Body of pancreas (tissue), 4 donors: ENCODE results near the gene EPB42.

Source experiments
- POLR2A ChIP-seq, 3 donors: fragments of 450-650 bp; IDR thresholded peaks; one replicate each; pipeline ENCODE4 v1.6.1; 2016; ENCODE audit warnings: antibody characterized with exemption in 3 of 3, mild to moderate bottlenecking in 2 of 3
- TF ChIP-seq, protein P1 (sequence below), 7 experiments: fragments of 450-650 bp in 4 of 7; fragments of 200-600 bp in 3 of 7; sonication (generic) in 3 of 7; IDR thresholded peaks; one replicate each; pipeline ENCODE4 v1.5.1; 2016 to 2019; ENCODE audit warnings: antibody characterized with exemption in 7 of 7

DNA sequence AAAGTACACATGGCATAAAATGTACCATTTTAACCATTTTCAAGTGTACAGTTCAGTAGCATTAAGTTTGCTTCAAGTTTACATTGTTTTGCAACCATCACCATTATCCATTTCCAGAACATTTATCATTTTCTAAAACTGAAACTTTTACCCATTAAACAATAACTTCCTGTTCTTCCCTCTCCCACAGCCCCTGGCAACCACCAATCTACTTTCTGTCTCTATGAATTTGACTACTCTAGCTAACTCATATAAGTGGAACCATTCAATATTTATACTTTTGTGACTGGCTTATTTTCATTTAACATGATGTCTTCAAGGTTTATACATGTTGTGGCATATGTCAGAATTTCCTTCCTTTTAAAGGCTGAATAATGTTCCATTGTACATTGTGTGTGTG is 67.5 kb downstream of the EPB42 start:
- TF ChIP-seq POLR2A (IDR thresholded peaks at IDR 0.05), result no peak
- TF ChIP-seq, protein P1, sequence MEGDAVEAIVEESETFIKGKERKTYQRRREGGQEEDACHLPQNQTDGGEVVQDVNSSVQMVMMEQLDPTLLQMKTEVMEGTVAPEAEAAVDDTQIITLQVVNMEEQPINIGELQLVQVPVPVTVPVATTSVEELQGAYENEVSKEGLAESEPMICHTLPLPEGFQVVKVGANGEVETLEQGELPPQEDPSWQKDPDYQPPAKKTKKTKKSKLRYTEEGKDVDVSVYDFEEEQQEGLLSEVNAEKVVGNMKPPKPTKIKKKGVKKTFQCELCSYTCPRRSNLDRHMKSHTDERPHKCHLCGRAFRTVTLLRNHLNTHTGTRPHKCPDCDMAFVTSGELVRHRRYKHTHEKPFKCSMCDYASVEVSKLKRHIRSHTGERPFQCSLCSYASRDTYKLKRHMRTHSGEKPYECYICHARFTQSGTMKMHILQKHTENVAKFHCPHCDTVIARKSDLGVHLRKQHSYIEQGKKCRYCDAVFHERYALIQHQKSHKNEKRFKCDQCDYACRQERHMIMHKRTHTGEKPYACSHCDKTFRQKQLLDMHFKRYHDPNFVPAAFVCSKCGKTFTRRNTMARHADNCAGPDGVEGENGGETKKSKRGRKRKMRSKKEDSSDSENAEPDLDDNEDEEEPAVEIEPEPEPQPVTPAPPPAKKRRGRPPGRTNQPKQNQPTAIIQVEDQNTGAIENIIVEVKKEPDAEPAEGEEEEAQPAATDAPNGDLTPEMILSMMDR (IDR thresholded peaks at IDR 0.05), result no peak
